Panc1 (cell line): ENCODE data around the gene SLC2A2. TPM values are rescaled to one million over a fixed set of nuclear protein-coding genes. Genes with fewer than 3 reads are reported as not detected.

Experiments used
- ATAC-seq: fragments of 200-7000 bp; cut with Tn5 transposase; 2 replicates; pipeline ENCODE4 v1.9.1; 2020; ENCODE audit warnings: mild to moderate bottlenecking, moderate library complexity
- Bru-seq: library from RNA; stranded (reverse); fragments of 400-500 nt; gene quantifications from one replicate; lab custom pipeline; 2021; lab: Mats Ljungman, UMichigan
- BruChase-seq, 2 experiments: library from RNA; stranded (reverse); fragments of 400-500 nt; gene quantifications; one replicate each; lab custom pipeline; 2021; lab: Mats Ljungman, UMichigan
- BruUV-seq: library from RNA; stranded (reverse); fragments of 400-500 nt; replicated peaks from 2 replicates; lab custom pipeline; 2021; lab: Mats Ljungman, UMichigan
- CTCF ChIA-PET: fragments of 300-600 bp; sonication (Branson Sonifier 250); formaldehyde crosslinking; loops from one replicate; lab custom pipeline; 2022; ENCODE audit warnings: antibody characterized with exemption; lab: Charles Lee
- POLR2A ChIA-PET: fragments of 300-600 bp; sonication (Branson Sonifier 250); formaldehyde crosslinking; loops from one replicate; lab custom pipeline; 2022; ENCODE audit warnings: antibody characterized with exemption; lab: Charles Lee
- DNase-seq: peaks from one replicate; pipeline ENCODE4 v3.0.0-alpha.2; 2010; ENCODE audit warnings: low read depth, low spot score
- H3K27ac ChIP-seq: 2 replicates; pipeline ENCODE4 v1.5.1; 2011; ENCODE audit warnings: mild to moderate bottlenecking, low read length, inconsistent platforms
- H3K27me3 ChIP-seq: fragments of 200-500 bp; sonication (Bioruptor generic); 2 replicates; pipeline ENCODE4 v1.6.0; 2014; ENCODE audit warnings: low read length, inconsistent platforms; ENCODE audit not compliant: control insufficient read depth, insufficient read depth
- H3K36me3 ChIP-seq: fragments of 200-500 bp; sonication (Bioruptor generic); 2 replicates; pipeline ENCODE4 v1.5.1; 2014; ENCODE audit warnings: inconsistent platforms, mild to moderate bottlenecking, low read length, moderate library complexity; ENCODE audit not compliant: control insufficient read depth, insufficient read depth
- H3K4me1 ChIP-seq: 2 replicates; pipeline ENCODE4 v1.5.1; 2011; ENCODE audit warnings: inconsistent platforms, mild to moderate bottlenecking, low read length, moderate library complexity; ENCODE audit not compliant: control insufficient read depth, insufficient read depth
- H3K4me3 ChIP-seq, 2 experiments: 2 replicates each; pipeline ENCODE4 v1.5.1; 2011 to 2012; ENCODE audit warnings: low read depth in 2 of 2, low read length in 2 of 2, mild to moderate bottlenecking in 2 of 2, inconsistent platforms in 1 of 2, moderate library complexity in 1 of 2
- H3K9me3 ChIP-seq: fragments of 200-500 bp; sonication (Bioruptor generic); 2 replicates; pipeline ENCODE4 v1.5.1; 2014; ENCODE audit warnings: low read depth, mild to moderate bottlenecking, inconsistent platforms, low read length, moderate library complexity; ENCODE audit not compliant: control insufficient read depth, insufficient read depth
- POLR2AphosphoS5 ChIP-seq: IDR thresholded peaks from 2 replicates; pipeline ENCODE4 v1.6.1; 2012; ENCODE audit warnings: mild to moderate bottlenecking, low read depth, low read length, moderate library complexity
- REST ChIP-seq, 2 experiments: IDR thresholded peaks; 2 replicates each; pipeline ENCODE4 v1.6.1; 2011 to 2012; ENCODE audit warnings: low read depth in 2 of 2, control low read depth in 1 of 2, low read length in 1 of 2, mild to moderate bottlenecking in 1 of 2, moderate library complexity in 1 of 2; ENCODE audit not compliant: insufficient read depth in 1 of 2
- SIN3A ChIP-seq: IDR thresholded peaks from 2 replicates; pipeline ENCODE4 v1.6.1; 2012; ENCODE audit warnings: low read depth, mild to moderate bottlenecking, low read length, moderate library complexity, borderline replicate concordance; ENCODE audit not compliant: insufficient read depth
- TCF7L2 ChIP-seq: IDR thresholded peaks from 2 replicates; pipeline ENCODE4 v1.6.1; 2011; ENCODE audit warnings: mild to moderate bottlenecking, low read depth, low read length, inconsistent platforms
- in situ Hi-C: cut with HindIII; loops from 2 replicates; pipeline ENCODE4 v1.10.0; 2016; ENCODE audit warnings: low sequenced_read_pairs, low pct_unique_long_range_greater_than_20kb
- intact Hi-C: fragments of 100-400 bp; cut with micrococcal nuclease; formaldehyde crosslinking; loops from one replicate; pipeline ENCODE4 v1.10.0; 2022; ENCODE audit not compliant: unreplicated experiment
- long read RNA-seq: library from polyadenylated mRNA; unstranded; transcript quantifications from one replicate; pipeline ENCODE4 v2.0.0, GENCODE V29; 2021; ENCODE audit not compliant: unreplicated experiment
- polyA plus RNA-seq: library from polyadenylated mRNA; unstranded; fragments of >200 nt; gene quantifications from one replicate; pipeline ENCODE4 v1.2.1, GENCODE V29; 2012; ENCODE audit warnings: missing spikeins; ENCODE audit not compliant: insufficient read length
- total RNA-seq: library from RNA; stranded (reverse); gene quantifications from one replicate; pipeline ENCODE4 v1.2.1, GENCODE V29; 2021; ENCODE audit not compliant: unreplicated experiment
- TF ChIP-seq, protein P1 (sequence below): fragments of 450-650 bp; IDR thresholded peaks from 2 replicates; pipeline ENCODE4 v1.5.1; 2017; ENCODE audit warnings: mild to moderate bottlenecking

Gene SLC2A2
- total RNA-seq (0.13 TPM), Bru-seq, nascent RNA (percentile 6 among the genes with signal in this experiment), BruChase-seq, experiment 1, labeled RNA remaining after a 2-hour chase (percentile 6 among the genes with signal in this experiment), BruChase-seq, experiment 2, labeled RNA remaining after a 6-hour chase (percentile 6 among the genes with signal in this experiment)
- polyA plus RNA-seq, result not detected
- long read RNA-seq, result 0 reads

DNA sequence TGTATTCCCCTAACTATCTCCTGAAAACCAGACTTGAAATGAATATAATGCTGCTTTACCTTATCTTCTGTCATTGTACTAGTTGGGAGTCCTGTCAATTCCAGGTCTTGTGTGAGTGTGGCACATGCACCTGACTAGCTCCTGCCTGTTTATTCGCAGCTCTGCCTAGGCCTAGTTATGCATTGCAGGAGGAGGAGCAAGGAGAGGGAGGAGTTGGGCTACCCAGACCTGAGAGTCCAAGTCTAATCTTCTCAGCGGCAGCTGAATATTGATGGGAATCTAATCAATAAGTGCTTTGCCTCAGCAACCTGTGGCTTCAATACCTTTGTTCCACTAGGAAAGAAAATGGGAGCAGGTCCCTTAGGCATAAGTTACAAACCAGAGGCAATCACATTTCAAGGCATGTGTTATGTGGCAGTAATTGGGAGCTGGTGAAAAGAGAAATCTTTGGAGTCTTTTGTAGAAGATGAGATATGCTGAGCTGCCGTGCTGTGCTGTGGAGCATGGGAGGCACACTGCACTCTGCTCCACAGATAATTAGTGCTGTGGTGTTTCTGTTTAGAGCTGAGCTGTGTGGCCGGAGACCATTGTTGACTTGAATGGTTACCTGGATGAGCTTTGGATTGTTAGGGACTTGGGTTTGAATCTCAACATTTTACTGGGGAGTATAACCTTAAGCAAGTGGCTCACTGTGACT lies at the start of gene SLC2A2:
SLC2A2 (minus strand) TSS at position 124 of the 697 bp plus-strand sequence; CDS start at position 74, 50 bp downstream.
- H3K4me1 ChIP-seq, result no peaks in the 10 kb centered on the region
- ATAC-seq (no peak), DNase-seq (no peak)
- H3K27ac ChIP-seq, result no peak within 1 kb of the TSS
- H3K4me3 ChIP-seq, result no peak within 1 kb of the TSS
- CTCF ChIA-PET, result no interaction called here
- POLR2A ChIA-PET, result no interaction called here
- TF ChIP-seq REST (IDR thresholded peaks at IDR 0.05; ENCODE audit: insufficient read depth in 1 of 2, low read depth in 2 of 2, low read length in 1 of 2) (no peak), SIN3A (no peak), POLR2AphosphoS5 (no peak)
- TF ChIP-seq, protein P1, sequence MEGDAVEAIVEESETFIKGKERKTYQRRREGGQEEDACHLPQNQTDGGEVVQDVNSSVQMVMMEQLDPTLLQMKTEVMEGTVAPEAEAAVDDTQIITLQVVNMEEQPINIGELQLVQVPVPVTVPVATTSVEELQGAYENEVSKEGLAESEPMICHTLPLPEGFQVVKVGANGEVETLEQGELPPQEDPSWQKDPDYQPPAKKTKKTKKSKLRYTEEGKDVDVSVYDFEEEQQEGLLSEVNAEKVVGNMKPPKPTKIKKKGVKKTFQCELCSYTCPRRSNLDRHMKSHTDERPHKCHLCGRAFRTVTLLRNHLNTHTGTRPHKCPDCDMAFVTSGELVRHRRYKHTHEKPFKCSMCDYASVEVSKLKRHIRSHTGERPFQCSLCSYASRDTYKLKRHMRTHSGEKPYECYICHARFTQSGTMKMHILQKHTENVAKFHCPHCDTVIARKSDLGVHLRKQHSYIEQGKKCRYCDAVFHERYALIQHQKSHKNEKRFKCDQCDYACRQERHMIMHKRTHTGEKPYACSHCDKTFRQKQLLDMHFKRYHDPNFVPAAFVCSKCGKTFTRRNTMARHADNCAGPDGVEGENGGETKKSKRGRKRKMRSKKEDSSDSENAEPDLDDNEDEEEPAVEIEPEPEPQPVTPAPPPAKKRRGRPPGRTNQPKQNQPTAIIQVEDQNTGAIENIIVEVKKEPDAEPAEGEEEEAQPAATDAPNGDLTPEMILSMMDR, result no peak
- no peaks in the 10 kb centered on the region for H3K36me3 ChIP-seq
- in situ Hi-C loops, result no loop called here
- H3K9me3 ChIP-seq, result no peaks in the 10 kb centered on the region
- H3K27me3 ChIP-seq, result no peaks in the 10 kb centered on the region
- no TSS peak for BruUV-seq
- intact Hi-C loops, result no loop called here

DNA sequence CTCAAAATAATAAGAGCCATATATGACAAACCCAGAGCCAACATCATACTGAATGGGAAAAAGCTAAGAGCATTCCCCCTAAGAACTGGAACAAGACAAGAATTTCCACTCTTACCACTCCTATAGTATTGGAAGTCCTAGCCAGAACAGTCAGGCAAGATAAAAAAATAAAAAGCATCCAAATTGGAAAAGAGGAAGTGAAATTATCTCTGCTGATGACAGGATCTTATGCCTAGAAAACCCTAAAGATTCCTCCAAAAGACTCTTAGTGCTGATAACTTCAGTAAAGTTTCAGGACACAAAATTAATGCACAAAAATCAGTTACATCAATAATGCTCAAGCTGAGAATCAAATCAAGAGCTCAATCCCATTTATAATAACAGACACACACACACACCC lies 45.9 kb upstream of the SLC2A2 start:
- Histone ChIP-seq H3K4me1 (no peaks in the 10 kb centered on the region), H3K9me3 (no peaks in the 10 kb centered on the region), H3K4me3 (no peak overlapping the region), H3K27ac (no peak overlapping the region), H3K27me3 (no peaks in the 10 kb centered on the region), H3K36me3 (no peaks in the 10 kb centered on the region)
- ATAC-seq, result no peak
- no TSS peak for BruUV-seq
- in situ Hi-C loops (no loop called here), intact Hi-C loops (no loop called here)
- no peak for TF ChIP-seq TCF7L2
- no peak for TF ChIP-seq POLR2AphosphoS5
- TF ChIP-seq REST (IDR thresholded peaks at IDR 0.05; ENCODE audit: insufficient read depth in 1 of 2, low read depth in 2 of 2, low read length in 1 of 2), result no peak
- TF ChIP-seq, protein P1, result no peak
- TF ChIP-seq SIN3A, result no peak
- CTCF ChIA-PET, result no interaction called here
- no peak for DNase-seq
- POLR2A ChIA-PET, result interaction anchor here (0.5 kb wide), 1 partner anchor 297 kb away, joined by 4 read pairs; no protein-coding TSS in a partner anchor
